ENCODE results near the gene PARD3.
"Not testable (repeated sequence)": the region's sequence is repeated elsewhere in the genome, so short reads cannot be mapped to it uniquely, and the experiment has no call there.

The PARD3 gene

GRCh38 chr10:34438741-34439140, 376.4 kb downstream of the PARD3 start:
- no peak for DNase-seq

- DNase-seq = no peak
Measured at GRCh38 chr10:34437906-34438305, 377.2 kb downstream of the PARD3 start.

DNA sequence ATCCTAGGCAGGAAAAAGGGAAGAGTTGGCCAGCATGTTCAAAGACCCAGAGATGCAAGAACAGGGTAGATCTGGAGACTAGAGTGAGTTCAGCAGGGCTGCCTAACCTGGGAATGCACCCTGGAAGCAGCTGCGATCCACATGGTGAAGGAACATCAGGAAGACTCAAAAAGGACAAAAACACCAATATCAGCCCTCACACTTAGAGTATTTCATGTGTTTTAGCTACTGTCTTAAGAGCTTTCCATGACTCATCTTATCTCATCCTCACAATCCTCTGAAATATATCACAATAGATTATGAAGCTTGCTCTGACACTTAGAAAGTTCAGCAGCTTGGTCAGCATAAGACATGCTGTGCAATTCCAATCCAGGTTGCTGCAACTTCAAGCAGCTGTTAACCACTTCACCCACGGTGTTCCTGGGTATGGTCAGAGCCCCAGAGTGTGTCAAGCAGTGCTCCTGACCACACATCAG, 380.9 kb downstream of the PARD3 start:
- no peak for DNase-seq

- no peak for DNase-seq
Measured at GRCh38 chr10:34433241-34434076, 381.6 kb downstream of the PARD3 start.

GRCh38 chr10:34432589-34432988, 382.5 kb downstream of the PARD3 start:
- no peak for DNase-seq

- DNase-seq = no peak
Measured at GRCh38 chr10:34430685-34431084, 384.4 kb downstream of the PARD3 start.

GRCh38 chr10:34428501-34428900, 386.6 kb downstream of the PARD3 start:
- DNase-seq = no peak

GRCh38 chr10:34427911-34428216, 387.2 kb downstream of the PARD3 start:
- DNase-seq = no peak

GRCh38 chr10:34427158-34427910, 387.8 kb downstream of the PARD3 start:
- DNase-seq = not testable (repeated sequence)

GRCh38 chr10:34426538-34427157, 388.4 kb downstream of the PARD3 start:
- DNase-seq = not testable (repeated sequence)

- DNase-seq = no peak
Measured at GRCh38 chr10:34426041-34426440, 389.1 kb downstream of the PARD3 start.

DNA sequence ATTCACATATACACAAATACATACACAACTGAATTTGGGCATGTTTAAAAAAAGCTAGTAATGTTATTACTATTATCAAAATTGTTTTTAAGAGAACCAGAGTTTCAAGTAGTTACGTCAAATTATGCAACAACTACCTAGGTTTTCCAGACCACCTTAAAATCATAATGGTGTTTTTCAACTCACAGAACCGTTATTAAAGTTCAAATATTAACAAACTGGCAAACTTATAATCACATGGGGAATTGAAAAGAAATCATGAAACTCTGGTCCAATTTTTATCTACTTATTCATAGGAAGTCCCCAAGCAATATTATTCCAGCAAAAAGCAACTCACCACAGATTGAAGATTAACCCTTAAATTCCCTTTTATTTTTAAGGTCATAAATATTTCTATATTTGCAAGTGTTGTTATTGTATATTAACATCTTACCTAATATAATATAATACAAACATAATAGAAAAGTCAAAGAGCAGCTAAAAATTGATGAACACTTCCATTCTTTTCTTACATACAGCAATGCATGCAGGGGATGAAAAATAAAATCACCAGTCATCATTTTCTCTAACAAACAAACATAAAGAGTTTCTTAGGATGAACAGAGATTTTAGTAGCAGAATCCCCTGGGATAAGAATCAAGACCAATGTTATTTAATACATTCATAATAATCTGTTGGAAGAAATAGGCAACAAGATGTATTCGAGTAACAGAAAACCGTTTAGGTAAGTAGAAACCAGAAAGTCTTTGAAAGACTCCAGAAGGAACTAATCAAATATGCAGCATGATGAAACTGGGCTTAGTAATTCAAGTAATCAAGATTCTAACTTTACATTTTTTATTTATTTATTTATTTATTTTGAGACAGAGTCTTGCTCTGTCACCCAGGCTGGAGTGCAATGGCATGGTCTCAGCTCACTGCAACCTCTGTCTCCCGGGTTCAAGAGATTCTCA, 391.1 kb downstream of the PARD3 start:
- no peak for DNase-seq

GRCh38 chr10:34420795-34421194, 394.3 kb downstream of the PARD3 start:
- no peak for DNase-seq

DNA sequence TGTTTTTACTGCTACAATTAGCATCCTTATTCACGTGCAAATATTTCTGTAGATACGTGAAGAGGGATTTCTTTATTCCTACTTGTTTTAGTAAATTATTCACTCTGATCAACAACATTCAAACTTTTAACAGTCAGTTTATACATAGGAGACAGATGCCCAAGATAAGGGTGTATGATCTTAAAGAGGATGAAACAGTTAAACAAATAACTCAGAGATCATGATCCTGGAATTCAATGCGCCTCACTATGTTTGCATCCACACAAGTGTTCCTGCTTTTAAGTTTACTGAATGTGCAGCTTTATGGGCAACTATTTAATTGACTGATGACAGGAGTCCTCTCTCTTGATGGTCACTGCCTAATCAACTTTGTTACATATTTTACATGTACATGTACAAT, 394.8 kb downstream of the PARD3 start:
- no peak for DNase-seq

DNA sequence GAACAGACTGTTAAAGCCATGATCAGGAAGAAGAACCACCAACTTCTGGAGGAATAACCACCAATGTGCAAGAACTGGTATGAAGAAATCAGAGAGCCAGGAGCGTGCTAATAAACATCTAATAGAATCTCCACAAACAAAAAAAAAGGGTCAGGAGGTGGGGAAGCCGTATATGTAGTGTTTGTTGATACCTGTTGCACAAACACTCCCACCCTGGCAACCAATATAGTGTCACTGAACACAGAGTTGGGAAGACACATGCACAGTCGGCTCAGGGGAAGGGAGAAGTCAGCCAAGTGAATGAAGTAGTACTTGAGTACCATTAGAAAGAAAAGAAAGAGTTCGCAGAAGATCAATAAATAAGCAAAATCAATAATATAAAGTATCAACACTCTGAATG, 400.1 kb downstream of the PARD3 start:
- DNase-seq = no peak

GRCh38 chr10:34413756-34414587, 401.1 kb downstream of the PARD3 start:
- no peak for DNase-seq

- no peak for DNase-seq
Measured at GRCh38 chr10:34413214-34413613, 401.9 kb downstream of the PARD3 start.

DNA sequence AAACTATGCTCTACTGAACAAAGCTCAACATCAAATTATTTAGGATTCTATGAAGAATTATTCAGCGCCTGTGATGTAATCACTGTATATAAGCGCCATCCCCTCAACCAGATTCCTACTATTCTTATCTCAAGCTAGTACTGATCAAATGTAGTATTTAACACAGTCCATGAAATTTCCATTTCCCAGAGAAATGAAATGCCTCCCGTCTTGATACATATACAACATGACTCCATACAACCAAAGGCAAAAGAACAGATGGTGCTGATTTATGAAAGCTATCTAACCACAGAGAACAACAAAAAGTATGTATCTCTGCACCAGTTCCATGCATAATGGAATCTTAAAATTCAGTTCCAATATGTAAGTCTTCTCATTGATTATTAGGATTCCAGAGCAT, 406.1 kb downstream of the PARD3 start:
- DNase-seq = no peak

DNA sequence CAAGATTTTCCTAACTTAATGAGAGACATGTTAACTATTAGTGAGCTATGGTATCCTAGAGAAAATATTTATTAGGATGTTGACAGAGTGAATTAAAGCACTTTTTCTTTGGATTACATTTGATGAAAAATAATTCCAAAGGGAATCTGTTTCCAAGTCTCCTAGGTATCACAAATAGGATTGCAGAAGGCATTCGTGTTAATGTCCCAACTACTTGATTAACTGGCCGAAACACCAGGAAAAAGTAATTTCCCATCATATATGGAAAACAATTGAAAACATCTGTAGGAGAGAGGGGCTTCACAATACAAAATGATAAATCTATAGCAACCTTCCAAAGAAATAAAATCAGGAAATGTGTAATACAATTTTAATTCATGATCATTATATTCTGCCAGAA, 406.7 kb downstream of the PARD3 start:
- DNase-seq = no peak

GRCh38 chr10:34407324-34407805, 407.7 kb downstream of the PARD3 start:
- DNase-seq = no peak

Measured in NCI-H1436 (cell line).